ENCODE data around the gene MTARC2.

Gene MTARC2

DNA sequence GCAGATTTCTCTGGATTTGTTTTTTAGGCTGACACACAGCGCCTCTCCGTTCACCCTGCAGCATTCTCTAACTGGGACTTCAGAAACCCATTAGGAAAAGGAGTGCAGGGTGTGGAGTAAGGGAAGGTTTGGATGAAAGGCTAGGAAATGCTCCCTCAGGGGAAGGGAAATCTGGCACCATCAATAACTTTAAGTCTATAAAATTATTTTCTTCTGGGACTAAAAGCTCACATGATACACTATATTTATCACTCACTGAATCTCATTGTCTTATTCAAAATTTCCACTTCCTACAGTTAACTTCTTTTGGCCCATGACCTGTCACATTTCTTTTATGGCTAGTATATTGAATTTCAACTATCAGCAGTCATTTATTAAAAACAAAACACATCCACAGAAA, 85.3 kb downstream of the MTARC2 start:
- DNase-seq: no peak

All from activated CD4-positive, alpha-beta T cell treated with anti-CD3 and anti-CD28 coated beads, Interleukin-2, amount 50 U/mL, for 16 hours (primary cell).